ENCODE data around the gene MLIP. TPM values are rescaled to one million over a fixed set of nuclear protein-coding genes. Genes with fewer than 3 reads are reported as not detected.

The MLIP gene
- total RNA-seq, 1 donor from 2014 or later = not detected

DNA sequence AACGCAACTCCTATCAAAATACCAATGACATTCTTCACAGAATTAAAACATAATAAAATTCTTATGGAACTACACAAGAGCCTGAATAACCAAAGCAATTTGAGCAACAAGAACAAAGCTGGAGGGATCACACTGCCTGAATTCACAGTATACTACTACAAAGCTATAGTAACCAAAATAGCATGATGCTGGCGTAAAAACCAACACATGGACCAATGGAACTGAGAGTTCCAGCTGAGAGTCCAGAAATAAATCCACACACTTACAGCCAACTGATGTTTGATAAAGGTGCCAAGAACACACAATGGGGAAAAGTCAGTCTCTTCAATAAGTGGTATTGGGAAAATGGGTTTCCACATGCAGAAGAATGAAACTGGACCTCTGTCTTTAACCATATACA lies 6.9 kb downstream of the MLIP start:
- Histone ChIP-seq H3K27me3 (no peaks in the 10 kb centered on the region), H3K4me3 (no peak overlapping the region), H3K9me3 (no peaks in the 10 kb centered on the region), H3K36me3 (no peaks in the 10 kb centered on the region), H3K4me1 (no peaks in the 10 kb centered on the region), H3K27ac (no peak overlapping the region)
- DNase-seq (ENCODE audit: extremely low spot score in 2 of 2) = no peak
- intact Hi-C loops (cut with DNase I) = no loop called here
- TF ChIP-seq POLR2AphosphoS5 (IDR thresholded peaks at IDR 0.05; ENCODE audit: insufficient read depth in 1 of 2, low read depth in 1 of 2) (no peak), POLR2A (IDR thresholded peaks at IDR 0.05) (no peak)
- TF ChIP-seq, protein P1, sequence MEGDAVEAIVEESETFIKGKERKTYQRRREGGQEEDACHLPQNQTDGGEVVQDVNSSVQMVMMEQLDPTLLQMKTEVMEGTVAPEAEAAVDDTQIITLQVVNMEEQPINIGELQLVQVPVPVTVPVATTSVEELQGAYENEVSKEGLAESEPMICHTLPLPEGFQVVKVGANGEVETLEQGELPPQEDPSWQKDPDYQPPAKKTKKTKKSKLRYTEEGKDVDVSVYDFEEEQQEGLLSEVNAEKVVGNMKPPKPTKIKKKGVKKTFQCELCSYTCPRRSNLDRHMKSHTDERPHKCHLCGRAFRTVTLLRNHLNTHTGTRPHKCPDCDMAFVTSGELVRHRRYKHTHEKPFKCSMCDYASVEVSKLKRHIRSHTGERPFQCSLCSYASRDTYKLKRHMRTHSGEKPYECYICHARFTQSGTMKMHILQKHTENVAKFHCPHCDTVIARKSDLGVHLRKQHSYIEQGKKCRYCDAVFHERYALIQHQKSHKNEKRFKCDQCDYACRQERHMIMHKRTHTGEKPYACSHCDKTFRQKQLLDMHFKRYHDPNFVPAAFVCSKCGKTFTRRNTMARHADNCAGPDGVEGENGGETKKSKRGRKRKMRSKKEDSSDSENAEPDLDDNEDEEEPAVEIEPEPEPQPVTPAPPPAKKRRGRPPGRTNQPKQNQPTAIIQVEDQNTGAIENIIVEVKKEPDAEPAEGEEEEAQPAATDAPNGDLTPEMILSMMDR (IDR thresholded peaks at IDR 0.05) = no peak

GRCh38 chr6:54125493-54125892 lies 14.2 kb downstream of the MLIP start:
- Histone ChIP-seq H3K4me1 (no peaks in the 10 kb centered on the region), H3K27me3 (no peaks in the 10 kb centered on the region), H3K27ac (no peak overlapping the region), H3K36me3 (no peaks in the 10 kb centered on the region), H3K4me3 (no peak overlapping the region), H3K9me3 (no peaks in the 10 kb centered on the region)
- intact Hi-C loops (cut with DNase I) = no loop called here
- no peak for DNase-seq (ENCODE audit: extremely low spot score in 2 of 2)
- TF ChIP-seq POLR2AphosphoS5 (IDR thresholded peaks at IDR 0.05; ENCODE audit: insufficient read depth in 1 of 2, low read depth in 1 of 2) (no peak), POLR2A (IDR thresholded peaks at IDR 0.05) (no peak)
- TF ChIP-seq, protein P1 (IDR thresholded peaks at IDR 0.05) = no peak

GRCh38 chr6:54130179-54130578 lies 18.9 kb downstream of the MLIP start:
- Histone ChIP-seq H3K4me1 (no peaks in the 10 kb centered on the region), H3K27ac (no peak overlapping the region), H3K9me3 (no peaks in the 10 kb centered on the region), H3K36me3 (no peaks in the 10 kb centered on the region), H3K4me3 (no peak overlapping the region), H3K27me3 (no peaks in the 10 kb centered on the region)
- intact Hi-C loops (cut with DNase I) = no loop called here
- no peak for TF ChIP-seq POLR2AphosphoS5 (IDR thresholded peaks at IDR 0.05; ENCODE audit: insufficient read depth in 1 of 2, low read depth in 1 of 2)
- no peak for TF ChIP-seq POLR2A (IDR thresholded peaks at IDR 0.05)
- TF ChIP-seq, protein P1 (IDR thresholded peaks at IDR 0.05) = no peak
- DNase-seq (ENCODE audit: extremely low spot score in 2 of 2) = no peak

DNA sequence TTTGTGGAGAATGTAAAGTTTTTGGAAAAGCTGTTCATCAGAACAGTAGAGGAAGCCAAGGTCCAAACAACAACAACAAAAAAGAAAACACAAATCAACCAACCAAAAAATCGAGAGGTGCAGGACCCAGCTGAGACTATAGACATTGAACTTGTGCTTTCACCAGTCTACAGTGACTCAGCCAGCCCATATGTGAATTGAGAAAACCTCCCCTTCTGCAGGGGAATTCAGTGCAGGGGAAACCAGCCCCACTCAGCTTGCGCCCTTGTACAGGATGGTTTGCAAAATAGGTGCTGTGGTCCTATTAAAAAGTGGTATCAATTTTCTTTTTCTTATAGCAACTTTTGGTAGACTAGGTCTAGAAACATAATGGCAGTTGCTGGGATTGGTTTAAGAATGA lies 21.3 kb downstream of the MLIP start:
- TF ChIP-seq, protein P1 (IDR thresholded peaks at IDR 0.05) = no peak
- TF ChIP-seq POLR2A (IDR thresholded peaks at IDR 0.05) (no peak), POLR2AphosphoS5 (IDR thresholded peaks at IDR 0.05; ENCODE audit: insufficient read depth in 1 of 2, low read depth in 1 of 2) (no peak)
- H3K4me3 ChIP-seq = no peak overlapping the region
- H3K36me3 ChIP-seq = no peaks in the 10 kb centered on the region
- intact Hi-C loops (cut with DNase I) = no loop called here
- H3K4me1 ChIP-seq = no peaks in the 10 kb centered on the region
- no peak overlapping the region for H3K27ac ChIP-seq
- DNase-seq (ENCODE audit: extremely low spot score in 2 of 2) = no peak
- H3K9me3 ChIP-seq = no peaks in the 10 kb centered on the region
- no peaks in the 10 kb centered on the region for H3K27me3 ChIP-seq

DNA sequence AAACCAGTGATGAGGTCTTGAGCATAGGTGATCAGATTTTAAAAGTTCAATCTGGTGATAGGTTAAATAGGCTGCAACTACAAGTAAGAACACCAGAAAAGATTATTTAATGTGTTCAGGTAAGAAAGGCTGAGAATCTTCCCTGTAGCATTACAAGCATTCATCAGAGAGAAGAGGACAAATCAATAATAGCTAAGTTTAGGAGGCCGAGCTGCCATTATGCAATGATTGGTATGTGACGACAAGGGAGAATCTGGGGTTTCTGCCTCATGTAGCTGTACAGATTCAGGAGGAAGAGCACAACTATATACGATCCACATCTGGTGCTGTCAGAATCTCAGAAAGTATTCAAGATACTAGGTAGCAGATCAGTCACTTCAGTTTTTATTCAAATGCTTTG lies 21.9 kb downstream of the MLIP start:
- Histone ChIP-seq H3K27ac (no peak overlapping the region), H3K27me3 (no peaks in the 10 kb centered on the region), H3K4me1 (no peaks in the 10 kb centered on the region), H3K4me3 (no peak overlapping the region), H3K36me3 (no peaks in the 10 kb centered on the region), H3K9me3 (no peaks in the 10 kb centered on the region)
- no peak for DNase-seq (ENCODE audit: extremely low spot score in 2 of 2)
- intact Hi-C loops (cut with DNase I) = no loop called here
- TF ChIP-seq POLR2AphosphoS5 (IDR thresholded peaks at IDR 0.05; ENCODE audit: insufficient read depth in 1 of 2, low read depth in 1 of 2) (no peak), POLR2A (IDR thresholded peaks at IDR 0.05) (no peak)
- TF ChIP-seq, protein P1 (IDR thresholded peaks at IDR 0.05) = no peak

Measured in vagina (tissue), 2 donors.